HCT116 (cell line): ENCODE results near the gene VWC2L.

Experiments used
- EGR1 ChIP-seq: IDR thresholded peaks from 2 replicates; pipeline ENCODE4 v1.6.1; 2012; ENCODE audit warnings: low read depth
- JUND ChIP-seq: IDR thresholded peaks from 2 replicates; pipeline ENCODE4 v1.6.1; 2012
- POLR2A ChIP-seq: IDR thresholded peaks from 2 replicates; pipeline ENCODE4 v1.7.0; 2011; ENCODE audit warnings: borderline replicate concordance; ENCODE audit not compliant: insufficient read depth, insufficient read length; ENCODE audit errors: extremely low read depth
- POLR2AphosphoS5 ChIP-seq: IDR thresholded peaks from 2 replicates; pipeline ENCODE4 v1.6.1; 2011; ENCODE audit warnings: mild to moderate bottlenecking, low read depth, low read length, moderate library complexity
- RAD21 ChIP-seq: IDR thresholded peaks from 2 replicates; pipeline ENCODE4 v1.6.1; 2012; ENCODE audit warnings: low read depth, mild to moderate bottlenecking
- TF ChIP-seq, protein P1 (sequence below), 3 experiments: fragments of 200-600 bp in 1 of 3; sonication (generic) in 1 of 3; IDR thresholded peaks in 2 of 3; conservative IDR thresholded peaks in 1 of 3; 2 replicates each; pipeline ENCODE4 v1.5.1; 2012 to 2017; ENCODE audit warnings: low read depth in 2 of 3, low read length in 2 of 3, antibody characterized with exemption in 1 of 3, borderline replicate concordance in 1 of 3, control low read depth in 1 of 3, mild to moderate bottlenecking in 1 of 3, mixed read lengths in 1 of 3, mixed run types in 1 of 3, moderate library complexity in 1 of 3; ENCODE audit not compliant: insufficient read depth in 1 of 3
- TF ChIP-seq, protein P2 (sequence below): IDR thresholded peaks from 2 replicates; pipeline ENCODE4 v1.6.1; 2012; ENCODE audit warnings: low read depth
- TF ChIP-seq, protein P3 (sequence below): IDR thresholded peaks from 2 replicates; pipeline ENCODE4 v1.6.1; 2012

DNA sequence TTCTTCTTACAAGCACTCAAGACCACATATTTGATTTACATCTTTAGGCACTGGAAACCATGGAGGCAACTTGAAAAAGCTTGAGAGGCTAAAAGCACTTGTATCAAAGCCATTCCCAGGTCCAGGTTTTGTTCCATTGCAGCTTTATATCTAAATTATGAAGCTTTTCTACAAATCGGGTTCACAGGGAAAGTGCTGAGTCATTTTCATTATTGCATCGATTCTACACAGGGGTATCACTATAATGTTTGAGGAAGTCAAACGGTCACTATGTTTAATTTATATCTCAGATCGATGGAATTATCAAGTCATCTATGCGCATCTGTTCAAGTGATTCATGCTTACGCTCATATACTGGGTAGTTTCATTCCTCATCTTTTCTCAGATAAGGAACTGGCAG, 118.7 kb downstream of the VWC2L start:
- TF ChIP-seq, protein P1, sequence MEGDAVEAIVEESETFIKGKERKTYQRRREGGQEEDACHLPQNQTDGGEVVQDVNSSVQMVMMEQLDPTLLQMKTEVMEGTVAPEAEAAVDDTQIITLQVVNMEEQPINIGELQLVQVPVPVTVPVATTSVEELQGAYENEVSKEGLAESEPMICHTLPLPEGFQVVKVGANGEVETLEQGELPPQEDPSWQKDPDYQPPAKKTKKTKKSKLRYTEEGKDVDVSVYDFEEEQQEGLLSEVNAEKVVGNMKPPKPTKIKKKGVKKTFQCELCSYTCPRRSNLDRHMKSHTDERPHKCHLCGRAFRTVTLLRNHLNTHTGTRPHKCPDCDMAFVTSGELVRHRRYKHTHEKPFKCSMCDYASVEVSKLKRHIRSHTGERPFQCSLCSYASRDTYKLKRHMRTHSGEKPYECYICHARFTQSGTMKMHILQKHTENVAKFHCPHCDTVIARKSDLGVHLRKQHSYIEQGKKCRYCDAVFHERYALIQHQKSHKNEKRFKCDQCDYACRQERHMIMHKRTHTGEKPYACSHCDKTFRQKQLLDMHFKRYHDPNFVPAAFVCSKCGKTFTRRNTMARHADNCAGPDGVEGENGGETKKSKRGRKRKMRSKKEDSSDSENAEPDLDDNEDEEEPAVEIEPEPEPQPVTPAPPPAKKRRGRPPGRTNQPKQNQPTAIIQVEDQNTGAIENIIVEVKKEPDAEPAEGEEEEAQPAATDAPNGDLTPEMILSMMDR (IDR thresholded peaks at IDR 0.05 in 2 of 3, conservative IDR thresholded peaks at IDR 0.05 in 1 of 3; ENCODE audit: borderline replicate concordance in 1 of 3, insufficient read depth in 1 of 3, low read depth in 2 of 3, low read length in 2 of 3) = no peak
- no peak for TF ChIP-seq POLR2A
- TF ChIP-seq RAD21 = no peak
- TF ChIP-seq EGR1 = no peak
- TF ChIP-seq POLR2AphosphoS5 = no peak
- TF ChIP-seq, protein P2, sequence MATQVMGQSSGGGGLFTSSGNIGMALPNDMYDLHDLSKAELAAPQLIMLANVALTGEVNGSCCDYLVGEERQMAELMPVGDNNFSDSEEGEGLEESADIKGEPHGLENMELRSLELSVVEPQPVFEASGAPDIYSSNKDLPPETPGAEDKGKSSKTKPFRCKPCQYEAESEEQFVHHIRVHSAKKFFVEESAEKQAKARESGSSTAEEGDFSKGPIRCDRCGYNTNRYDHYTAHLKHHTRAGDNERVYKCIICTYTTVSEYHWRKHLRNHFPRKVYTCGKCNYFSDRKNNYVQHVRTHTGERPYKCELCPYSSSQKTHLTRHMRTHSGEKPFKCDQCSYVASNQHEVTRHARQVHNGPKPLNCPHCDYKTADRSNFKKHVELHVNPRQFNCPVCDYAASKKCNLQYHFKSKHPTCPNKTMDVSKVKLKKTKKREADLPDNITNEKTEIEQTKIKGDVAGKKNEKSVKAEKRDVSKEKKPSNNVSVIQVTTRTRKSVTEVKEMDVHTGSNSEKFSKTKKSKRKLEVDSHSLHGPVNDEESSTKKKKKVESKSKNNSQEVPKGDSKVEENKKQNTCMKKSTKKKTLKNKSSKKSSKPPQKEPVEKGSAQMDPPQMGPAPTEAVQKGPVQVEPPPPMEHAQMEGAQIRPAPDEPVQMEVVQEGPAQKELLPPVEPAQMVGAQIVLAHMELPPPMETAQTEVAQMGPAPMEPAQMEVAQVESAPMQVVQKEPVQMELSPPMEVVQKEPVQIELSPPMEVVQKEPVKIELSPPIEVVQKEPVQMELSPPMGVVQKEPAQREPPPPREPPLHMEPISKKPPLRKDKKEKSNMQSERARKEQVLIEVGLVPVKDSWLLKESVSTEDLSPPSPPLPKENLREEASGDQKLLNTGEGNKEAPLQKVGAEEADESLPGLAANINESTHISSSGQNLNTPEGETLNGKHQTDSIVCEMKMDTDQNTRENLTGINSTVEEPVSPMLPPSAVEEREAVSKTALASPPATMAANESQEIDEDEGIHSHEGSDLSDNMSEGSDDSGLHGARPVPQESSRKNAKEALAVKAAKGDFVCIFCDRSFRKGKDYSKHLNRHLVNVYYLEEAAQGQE = no peak
- no peak for TF ChIP-seq JUND
- TF ChIP-seq, protein P3, sequence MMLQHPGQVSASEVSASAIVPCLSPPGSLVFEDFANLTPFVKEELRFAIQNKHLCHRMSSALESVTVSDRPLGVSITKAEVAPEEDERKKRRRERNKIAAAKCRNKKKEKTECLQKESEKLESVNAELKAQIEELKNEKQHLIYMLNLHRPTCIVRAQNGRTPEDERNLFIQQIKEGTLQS = no peak
